GM19035 (cell line): ENCODE measurements around the gene FBRSL1.

Source experiments
- ATAC-seq: cut with Tn5 transposase; IDR thresholded peaks from one replicate; pipeline ENCODE4 v1.9.1; 2021; ENCODE audit not compliant: unreplicated experiment

FBRSL1 gene

GRCh38 chr12:132538663-132538990 is 48.7 kb downstream of the FBRSL1 start:
- no peak for ATAC-seq

GRCh38 chr12:132539016-132539773 is 49.2 kb downstream of the FBRSL1 start:
- no peak for ATAC-seq

GRCh38 chr12:132540436-132540835 is 50.5 kb downstream of the FBRSL1 start:
- no peak for ATAC-seq

GRCh38 chr12:132541200-132541599 is 51.2 kb downstream of the FBRSL1 start:
- no peak for ATAC-seq

GRCh38 chr12:132541996-132542395 is 52.0 kb downstream of the FBRSL1 start:
- no peak for ATAC-seq

GRCh38 chr12:132542661-132543060 is 52.7 kb downstream of the FBRSL1 start:
- no peak for ATAC-seq

GRCh38 chr12:132543298-132544079 is 53.5 kb downstream of the FBRSL1 start:
- no peak for ATAC-seq

GRCh38 chr12:132544080-132544397 is 54.1 kb downstream of the FBRSL1 start:
- ATAC-seq, result no peak

GRCh38 chr12:132544498-132544897 is 54.5 kb downstream of the FBRSL1 start:
- ATAC-seq, result no peak

- no peak for ATAC-seq
These were observed 55.4 kb downstream of the FBRSL1 start for GRCh38 chr12:132545164-132545953.

- ATAC-seq, result no peak
These were observed 56.0 kb downstream of the FBRSL1 start for GRCh38 chr12:132545955-132546354.

GRCh38 chr12:132546647-132547046 is 56.7 kb downstream of the FBRSL1 start:
- no peak for ATAC-seq

- no peak for ATAC-seq
These were observed 57.3 kb downstream of the FBRSL1 start for GRCh38 chr12:132547205-132547740.

- no peak for ATAC-seq
These were observed 58.6 kb downstream of the FBRSL1 start for GRCh38 chr12:132548430-132549058.

GRCh38 chr12:132549059-132549458 is 59.1 kb downstream of the FBRSL1 start:
- no peak for ATAC-seq

GRCh38 chr12:132550014-132550802 is 60.3 kb downstream of the FBRSL1 start:
- ATAC-seq, result no peak

GRCh38 chr12:132550830-132551640 is 61.1 kb downstream of the FBRSL1 start:
- ATAC-seq, result no peak

- no peak for ATAC-seq
These were observed 61.7 kb downstream of the FBRSL1 start for GRCh38 chr12:132551641-132552031.

- ATAC-seq, result no peak
These were observed 65.1 kb downstream of the FBRSL1 start for GRCh38 chr12:132554845-132555630.
